HepG2 (cell line): ENCODE results near the gene HYAL2. TPM values are rescaled to one million over a fixed set of nuclear protein-coding genes. Genes with fewer than 3 reads are reported as not detected.

Source experiments
- ELK4 ChIP-seq: sonication (generic); formaldehyde crosslinking; IDR thresholded peaks from 2 replicates; pipeline ENCODE4 v1.9.0; 2021; ENCODE audit warnings: missing genetic modification reagents, borderline replicate concordance
- FOXK1 ChIP-seq: sonication (generic); formaldehyde crosslinking; IDR thresholded peaks from 2 replicates; pipeline ENCODE4 v1.4.0; 2020; ENCODE audit warnings: low read depth, missing genetic modification reagents, borderline replicate concordance
- GLMP ChIP-seq: sonication (generic); formaldehyde crosslinking; IDR thresholded peaks from 2 replicates; pipeline ENCODE4 v1.9.0; 2021; ENCODE audit warnings: missing genetic modification reagents, mild to moderate bottlenecking, borderline replicate concordance
- HNF4A ChIP-seq: sonication (generic); formaldehyde crosslinking; IDR thresholded peaks from 2 replicates; pipeline ENCODE4 v1.4.0; 2020; ENCODE audit warnings: missing genetic modification reagents
- MXI1 ChIP-seq: IDR thresholded peaks from 3 replicates; pipeline ENCODE4 v1.6.1; 2012; ENCODE audit warnings: low read depth, low read length, inconsistent platforms, borderline replicate concordance
- SNAPC5 ChIP-seq: sonication (generic); formaldehyde crosslinking; IDR thresholded peaks from 2 replicates; pipeline ENCODE4 v1.8.1; 2023; ENCODE audit warnings: mild to moderate bottlenecking, missing genetic modification reagents, borderline replicate concordance
- ZFP36L1 ChIP-seq: sonication (generic); formaldehyde crosslinking; IDR thresholded peaks from 2 replicates; pipeline ENCODE4 v1.8.0; 2022; ENCODE audit warnings: mild to moderate bottlenecking, missing genetic modification reagents, moderate library complexity
- ZFP37 ChIP-seq: sonication (generic); formaldehyde crosslinking; IDR thresholded peaks from 2 replicates; pipeline ENCODE4 v1.4.0; 2020; ENCODE audit warnings: missing genetic modification reagents, borderline replicate concordance
- ZMYM4 ChIP-seq: sonication (generic); formaldehyde crosslinking; IDR thresholded peaks from 2 replicates; pipeline ENCODE4 v1.8.1; 2023; ENCODE audit warnings: mild to moderate bottlenecking, missing genetic modification reagents
- ZNF382 ChIP-seq: sonication (generic); formaldehyde crosslinking; IDR thresholded peaks from 2 replicates; pipeline ENCODE4 v1.5.0; 2020; ENCODE audit warnings: missing genetic modification reagents, mild to moderate bottlenecking, borderline replicate concordance
- ZNF530 ChIP-seq: sonication (generic); formaldehyde crosslinking; IDR thresholded peaks from 2 replicates; pipeline ENCODE4 v1.5.0; 2020; ENCODE audit warnings: low read depth, mild to moderate bottlenecking, missing genetic modification reagents
- ZNF770 ChIP-seq: sonication (generic); formaldehyde crosslinking; IDR thresholded peaks from 2 replicates; pipeline ENCODE4 v1.5.0; 2020; ENCODE audit warnings: mild to moderate bottlenecking, missing genetic modification reagents
- ZNF780A ChIP-seq: sonication (generic); formaldehyde crosslinking; IDR thresholded peaks from 2 replicates; pipeline ENCODE4 v1.8.0; 2022; ENCODE audit warnings: mild to moderate bottlenecking, missing genetic modification reagents, moderate library complexity
- polyA plus RNA-seq, 8 experiments: library from polyadenylated mRNA; depleted of rRNA in 3 of 8; stranded (reverse) in 7 of 8; unstranded in 1 of 8; fragments of >200 nt; fragmentation: Illumina TruSeq in 4 of 8; extraction: Trizol in 4 of 8; gene quantifications; 2 replicates each; pipeline versions ENCODE4 v1.2.1 to v1.2.3, GENCODE V29; 2011 to 2016; ENCODE audit warnings: low read depth in 4 of 8, missing spikeins in 1 of 8, mixed read lengths in 1 of 8; ENCODE audit not compliant: insufficient read depth in 1 of 8
- total RNA-seq, 5 experiments: library from RNA; depleted of rRNA; stranded (reverse); fragments of >200 nt; fragmentation: Illumina TruSeq; extraction: Trizol; gene quantifications; 2 replicates each; pipeline ENCODE4 v1.2.3, GENCODE V29; 2016; ENCODE audit warnings: low read depth in 1 of 5
- TF ChIP-seq, protein P1 (sequence below): sonication (generic); formaldehyde crosslinking; IDR thresholded peaks from 2 replicates; pipeline ENCODE4 v1.8.0; 2022; ENCODE audit warnings: mild to moderate bottlenecking, missing genetic modification reagents, borderline replicate concordance
- TF ChIP-seq, protein P2 (sequence below): sonication (generic); formaldehyde crosslinking; IDR thresholded peaks from 2 replicates; pipeline ENCODE4 v1.8.1; 2023; ENCODE audit warnings: mild to moderate bottlenecking, missing genetic modification reagents
- TF ChIP-seq, protein P3 (sequence below): sonication (generic); formaldehyde crosslinking; IDR thresholded peaks from 2 replicates; pipeline ENCODE4 v1.8.0; 2022; ENCODE audit warnings: mild to moderate bottlenecking, missing genetic modification reagents, moderate library complexity
- TF ChIP-seq, protein P4 (sequence below): sonication (generic); formaldehyde crosslinking; IDR thresholded peaks from 2 replicates; pipeline ENCODE4 v1.4.0; 2020; ENCODE audit warnings: missing genetic modification reagents, borderline replicate concordance

Gene HYAL2
- total and polyA plus RNA-seq, 2 of the 13 experiments (the other 11 are each of a cell fraction or from before 2014, with no cell fraction given), result 76.2 to 102 TPM

GRCh38 chr3:50299638-50299928, 23.0 kb downstream of the HYAL2 start (continued):
- TF ChIP-seq ZFP37 (CRISPR knock-in tag) (no peak), ELK4 (no peak), ZNF770 (no peak), GLMP (no peak), ZMYM4 (CRISPR knock-in tag) (no peak), ZFP36L1 (CRISPR knock-in tag) (0 out of 2 replicates have a peak, but pooled peaks have one; percentile 14), ZNF780A (CRISPR knock-in tag) (no peak), SNAPC5 (CRISPR knock-in tag) (peak; percentile 56; the same call in 1 of the 2 replicates), FOXK1 (CRISPR knock-in tag) (no peak), HNF4A (peak; percentile 75), ZNF382 (CRISPR knock-in tag) (no peak), MXI1 (no peak), ZNF530 (no peak)
- TF ChIP-seq, protein P1, sequence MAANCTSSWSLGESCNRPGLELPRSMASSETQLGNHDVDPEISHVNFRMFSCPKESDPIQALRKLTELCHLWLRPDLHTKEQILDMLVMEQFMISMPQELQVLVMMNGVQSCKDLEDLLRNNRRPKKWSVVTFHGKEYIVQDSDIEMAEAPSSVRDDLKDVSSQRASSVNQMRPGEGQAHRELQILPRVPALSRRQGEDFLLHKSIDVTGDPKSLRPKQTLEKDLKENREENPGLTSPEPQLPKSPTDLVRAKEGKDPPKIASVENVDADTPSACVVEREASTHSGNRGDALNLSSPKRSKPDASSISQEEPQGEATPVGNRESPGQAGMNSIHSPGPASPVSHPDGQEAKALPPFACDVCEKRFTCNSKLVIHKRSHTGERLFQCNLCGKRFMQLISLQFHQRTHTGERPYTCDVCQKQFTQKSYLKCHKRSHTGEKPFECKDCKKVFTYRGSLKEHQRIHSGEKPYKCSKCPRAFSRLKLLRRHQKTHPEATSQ (CRISPR knock-in tag), result no peak
- TF ChIP-seq, protein P2, sequence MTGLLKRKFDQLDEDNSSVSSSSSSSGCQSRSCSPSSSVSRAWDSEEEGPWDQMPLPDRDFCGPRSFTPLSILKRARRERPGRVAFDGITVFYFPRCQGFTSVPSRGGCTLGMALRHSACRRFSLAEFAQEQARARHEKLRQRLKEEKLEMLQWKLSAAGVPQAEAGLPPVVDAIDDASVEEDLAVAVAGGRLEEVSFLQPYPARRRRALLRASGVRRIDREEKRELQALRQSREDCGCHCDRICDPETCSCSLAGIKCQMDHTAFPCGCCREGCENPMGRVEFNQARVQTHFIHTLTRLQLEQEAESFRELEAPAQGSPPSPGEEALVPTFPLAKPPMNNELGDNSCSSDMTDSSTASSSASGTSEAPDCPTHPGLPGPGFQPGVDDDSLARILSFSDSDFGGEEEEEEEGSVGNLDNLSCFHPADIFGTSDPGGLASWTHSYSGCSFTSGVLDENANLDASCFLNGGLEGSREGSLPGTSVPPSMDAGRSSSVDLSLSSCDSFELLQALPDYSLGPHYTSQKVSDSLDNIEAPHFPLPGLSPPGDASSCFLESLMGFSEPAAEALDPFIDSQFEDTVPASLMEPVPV (CRISPR knock-in tag), result 0 out of 2 replicates have a peak, but pooled peaks have one; percentile 15
- TF ChIP-seq, protein P3, sequence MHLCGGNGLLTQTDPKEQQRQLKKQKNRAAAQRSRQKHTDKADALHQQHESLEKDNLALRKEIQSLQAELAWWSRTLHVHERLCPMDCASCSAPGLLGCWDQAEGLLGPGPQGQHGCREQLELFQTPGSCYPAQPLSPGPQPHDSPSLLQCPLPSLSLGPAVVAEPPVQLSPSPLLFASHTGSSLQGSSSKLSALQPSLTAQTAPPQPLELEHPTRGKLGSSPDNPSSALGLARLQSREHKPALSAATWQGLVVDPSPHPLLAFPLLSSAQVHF (CRISPR knock-in tag), result 0 out of 2 replicates have a peak, but pooled peaks have one; percentile 6
- TF ChIP-seq, protein P4, sequence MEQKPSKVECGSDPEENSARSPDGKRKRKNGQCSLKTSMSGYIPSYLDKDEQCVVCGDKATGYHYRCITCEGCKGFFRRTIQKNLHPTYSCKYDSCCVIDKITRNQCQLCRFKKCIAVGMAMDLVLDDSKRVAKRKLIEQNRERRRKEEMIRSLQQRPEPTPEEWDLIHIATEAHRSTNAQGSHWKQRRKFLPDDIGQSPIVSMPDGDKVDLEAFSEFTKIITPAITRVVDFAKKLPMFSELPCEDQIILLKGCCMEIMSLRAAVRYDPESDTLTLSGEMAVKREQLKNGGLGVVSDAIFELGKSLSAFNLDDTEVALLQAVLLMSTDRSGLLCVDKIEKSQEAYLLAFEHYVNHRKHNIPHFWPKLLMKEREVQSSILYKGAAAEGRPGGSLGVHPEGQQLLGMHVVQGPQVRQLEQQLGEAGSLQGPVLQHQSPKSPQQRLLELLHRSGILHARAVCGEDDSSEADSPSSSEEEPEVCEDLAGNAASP (CRISPR knock-in tag), result no peak
